Renal cortex interstitium (tissue), 11 donors: ENCODE data around the gene ABCB6. TPM values are rescaled to one million over a fixed set of nuclear protein-coding genes. Genes with fewer than 3 reads are reported as not detected.

Experiments used
- DNase-seq, 11 donors: peaks; one replicate each; pipeline ENCODE4 v3.0.0-alpha.2; 2013; ENCODE audit warnings: low read depth in 9 of 11, low spot score in 4 of 11; ENCODE audit errors: extremely low read depth in 1 of 11
- polyA plus RNA-seq, 3 donors: library from polyadenylated mRNA; unstranded; fragments of 120-200 nt; gene quantifications; one replicate each; pipeline ENCODE4 v1.2.1, GENCODE V29; 2013; ENCODE audit not compliant: insufficient read length in 3 of 3

Gene ABCB6
- polyA plus RNA-seq, 3 donors: 42.1 to 50.2 (median 44.7) TPM

DNA sequence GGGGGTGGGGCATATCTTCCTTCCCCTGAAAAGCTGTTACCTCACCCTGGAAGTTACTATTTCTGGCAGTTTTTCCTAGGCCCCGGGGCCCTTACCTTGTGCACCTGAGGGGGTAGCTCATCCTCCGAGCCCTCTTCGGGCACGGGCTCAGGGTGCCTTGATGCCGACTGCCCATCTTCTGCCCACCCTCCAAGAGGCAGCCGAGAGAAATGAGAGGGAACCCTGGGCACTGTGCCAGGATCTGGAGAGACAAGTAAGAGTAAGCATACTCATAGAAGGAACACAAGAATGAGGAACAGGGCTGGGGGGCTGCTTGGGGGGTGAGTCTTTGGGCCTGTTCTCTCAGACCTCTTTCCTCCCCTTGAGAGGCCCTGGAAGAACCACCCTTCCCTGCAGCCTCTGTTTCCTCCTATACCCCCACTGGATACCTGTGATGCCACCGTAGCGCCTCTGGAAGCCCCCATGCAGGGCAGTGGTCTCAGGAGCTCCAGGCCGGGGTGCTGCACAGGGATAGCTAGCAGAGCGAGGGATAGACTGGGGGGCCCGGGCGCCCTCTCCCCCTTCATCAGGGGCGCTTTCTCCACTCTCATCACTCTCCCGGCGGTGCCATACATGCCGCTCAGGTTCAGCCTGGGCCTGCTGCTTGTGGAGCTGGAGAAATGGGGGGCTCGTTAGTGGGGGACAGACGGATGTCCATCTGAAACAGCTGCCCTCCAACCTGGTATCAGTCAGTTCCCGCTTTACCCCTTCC is 2.1 kb upstream of the ABCB6 start:
- no peak for DNase-seq

DNA sequence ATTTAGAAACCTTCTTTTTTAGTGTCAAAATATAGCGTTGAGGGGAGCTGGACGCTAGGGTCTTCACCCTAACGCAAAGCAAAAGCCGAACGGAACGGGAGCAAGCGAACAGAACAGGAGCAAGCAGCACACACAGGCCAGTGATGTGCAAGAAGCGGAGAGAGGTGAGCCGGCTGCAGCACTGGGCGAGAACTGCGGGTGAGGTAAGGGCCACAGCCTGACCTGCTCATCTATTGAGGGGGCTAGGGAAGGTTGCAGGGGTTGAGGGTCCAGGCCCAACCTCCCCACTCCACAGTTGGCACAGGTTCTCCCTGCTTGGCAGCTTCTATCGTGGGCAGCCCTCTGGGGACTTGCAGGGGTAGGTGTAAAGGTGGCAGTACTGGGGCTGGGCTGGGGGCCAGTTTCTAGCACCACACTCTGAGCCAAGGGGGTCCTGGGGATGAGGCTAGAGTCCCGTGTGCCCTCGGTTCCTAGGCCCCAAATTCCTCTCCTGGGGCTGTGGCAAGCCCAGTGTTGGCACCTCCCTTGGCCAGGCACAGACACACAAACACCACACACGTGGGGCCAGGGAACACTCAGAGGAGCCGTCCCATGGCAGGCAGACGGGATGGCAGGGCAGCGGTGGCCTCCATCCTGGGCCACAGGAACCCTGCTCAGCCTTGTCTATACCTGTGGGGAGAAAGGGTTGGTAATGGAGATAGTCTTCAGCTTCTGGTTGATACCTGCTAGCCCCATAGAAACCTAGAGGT is 1.2 kb upstream of the ABCB6 start:
- DNase-seq: no peak

DNA sequence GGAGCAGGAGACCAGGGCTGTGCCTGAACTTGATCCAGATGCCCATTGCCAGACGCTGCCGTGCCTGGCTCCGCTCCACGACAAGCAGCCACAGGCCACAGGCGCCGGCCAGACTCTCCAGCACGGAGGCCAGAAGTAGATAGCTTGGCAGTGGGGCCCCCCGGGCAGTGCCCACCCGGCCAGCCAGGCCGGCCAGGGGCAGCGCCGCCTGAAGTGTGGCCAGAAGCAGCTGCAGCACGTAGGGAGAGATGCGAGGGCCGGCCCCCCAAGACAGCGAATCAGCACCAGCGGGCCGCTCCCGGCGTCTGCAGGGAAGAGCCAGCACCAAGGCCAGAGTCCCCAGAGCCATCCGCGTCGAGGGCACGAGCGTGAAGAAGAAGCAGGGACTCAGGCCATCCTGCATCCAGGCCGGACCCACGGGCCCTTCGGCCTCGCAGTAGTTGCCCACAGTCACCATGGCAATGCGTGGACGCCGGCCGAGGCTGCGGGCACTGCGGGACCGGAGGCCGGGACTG is 484 bp downstream of the ABCB6 start:
- peak in 2 of 11 donors; percentile 36 to 55 for DNase-seq

DNA sequence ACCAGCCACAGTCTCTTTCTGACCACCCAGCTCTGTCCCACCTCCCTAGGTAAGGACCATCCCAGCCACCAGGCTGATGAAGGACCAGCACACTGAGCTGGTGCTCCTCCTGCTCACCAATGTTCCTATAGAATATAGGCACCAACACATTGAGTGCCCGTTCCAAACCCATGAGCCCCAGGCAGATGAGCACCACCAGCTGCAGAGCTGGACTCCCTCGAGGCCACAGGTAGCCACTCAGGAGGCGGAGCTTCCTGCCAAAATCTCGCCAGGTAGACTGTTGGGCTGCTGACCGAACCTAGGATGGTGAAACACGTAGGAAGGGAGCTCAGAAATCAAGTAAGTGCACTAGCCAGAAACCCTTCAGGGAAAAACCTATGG is 2.2 kb downstream of the ABCB6 start:
- DNase-seq: no peak

DNA sequence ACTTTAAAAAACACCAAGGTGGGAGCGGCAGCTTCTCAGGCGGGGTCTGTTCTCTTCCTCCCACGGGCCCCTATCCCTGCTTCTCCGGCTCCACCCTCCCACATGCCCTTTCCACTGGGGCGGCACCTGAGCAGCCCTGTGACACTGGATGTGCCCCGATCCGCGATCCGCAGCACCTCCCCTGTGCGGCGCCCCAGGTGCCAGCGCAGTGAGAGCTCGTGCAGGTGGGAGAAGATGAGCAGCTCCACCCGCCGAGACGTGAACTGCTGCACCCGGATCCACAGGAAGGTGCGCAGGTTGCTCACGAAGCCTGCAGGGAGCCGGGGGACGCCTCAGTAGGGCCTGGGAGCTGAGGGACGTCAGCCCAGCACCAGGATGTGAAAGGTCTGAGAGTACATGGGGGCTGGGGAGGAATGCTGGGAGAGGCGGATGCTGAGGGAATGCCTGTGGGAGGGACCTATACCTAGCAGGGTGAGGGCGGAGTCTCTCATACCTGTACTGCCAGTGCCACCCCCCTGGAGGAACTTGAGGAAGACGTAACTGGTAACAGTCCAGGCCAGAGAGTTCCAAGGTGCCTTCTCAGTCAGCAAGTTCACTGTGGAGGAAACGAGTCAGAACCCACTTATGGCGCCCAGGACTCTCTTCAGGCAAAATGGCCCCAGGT is 2.8 kb downstream of the ABCB6 start:
- DNase-seq: no peak

DNA sequence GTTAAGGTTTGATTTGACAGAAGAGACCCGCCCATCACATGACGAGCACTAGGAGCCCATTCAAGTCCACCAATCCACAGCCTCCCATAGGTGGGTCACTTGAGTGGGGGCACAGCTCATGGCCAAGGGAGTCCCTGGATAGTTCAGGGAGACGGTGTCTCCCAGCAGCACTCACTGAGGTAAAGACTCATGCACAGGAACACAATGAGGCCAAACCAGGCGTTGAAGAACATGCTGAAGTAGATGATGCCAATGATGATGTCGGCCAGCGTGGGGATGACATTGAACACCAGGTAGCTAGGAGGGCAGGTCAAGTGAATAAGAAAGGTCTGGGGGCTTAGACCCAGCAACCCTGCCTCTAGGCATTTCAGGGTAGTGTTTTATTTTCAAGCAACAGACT is 4.0 kb downstream of the ABCB6 start:
- no peak for DNase-seq

DNA sequence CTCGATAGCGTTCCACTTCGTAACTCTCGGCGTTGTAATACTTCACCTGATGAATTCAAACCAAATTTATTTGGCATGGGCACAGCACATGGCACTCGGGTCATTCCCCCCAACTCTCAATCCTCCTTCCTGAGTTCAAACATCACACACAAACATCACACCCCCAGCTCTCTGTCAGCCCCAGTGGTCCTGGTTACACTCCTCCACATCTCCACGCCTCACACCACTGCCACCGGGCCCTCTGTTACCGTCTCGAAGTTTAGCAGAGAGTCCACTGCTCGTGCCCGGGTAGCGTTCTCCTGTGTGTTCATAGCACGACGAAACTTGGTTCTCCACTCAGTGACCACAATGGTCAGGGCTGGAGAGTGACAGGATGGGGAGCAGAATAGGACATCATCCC is 4.6 kb downstream of the ABCB6 start:
- no peak for DNase-seq

DNA sequence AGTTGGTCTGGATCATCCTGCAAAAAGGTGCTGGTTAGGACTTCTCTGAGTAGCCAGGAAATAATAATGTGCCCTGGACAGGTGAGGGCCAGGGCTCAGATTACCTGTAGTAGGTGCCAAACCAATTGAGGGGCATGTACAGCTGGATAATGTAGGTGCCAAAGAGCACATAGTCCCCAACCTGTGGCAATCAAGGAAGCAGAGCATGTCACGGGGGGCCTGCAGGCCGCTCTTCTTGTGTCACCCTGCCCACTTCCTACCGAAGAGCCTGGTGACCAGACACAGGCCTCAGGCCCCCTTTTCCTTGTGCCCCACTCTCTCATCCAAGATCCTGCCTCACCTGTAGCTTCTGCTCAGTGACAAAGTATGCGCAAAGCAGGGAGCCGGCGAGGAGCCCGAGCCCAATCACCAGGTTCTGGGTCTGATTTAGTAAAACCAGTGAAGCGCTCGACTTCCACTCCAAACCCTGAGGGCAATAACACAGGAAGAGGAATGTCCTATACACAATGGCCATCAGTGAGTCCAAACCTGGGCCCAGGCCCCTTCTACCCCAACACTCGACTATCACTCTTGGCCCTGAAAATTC is 5.2 kb downstream of the ABCB6 start:
- DNase-seq: no peak

DNA sequence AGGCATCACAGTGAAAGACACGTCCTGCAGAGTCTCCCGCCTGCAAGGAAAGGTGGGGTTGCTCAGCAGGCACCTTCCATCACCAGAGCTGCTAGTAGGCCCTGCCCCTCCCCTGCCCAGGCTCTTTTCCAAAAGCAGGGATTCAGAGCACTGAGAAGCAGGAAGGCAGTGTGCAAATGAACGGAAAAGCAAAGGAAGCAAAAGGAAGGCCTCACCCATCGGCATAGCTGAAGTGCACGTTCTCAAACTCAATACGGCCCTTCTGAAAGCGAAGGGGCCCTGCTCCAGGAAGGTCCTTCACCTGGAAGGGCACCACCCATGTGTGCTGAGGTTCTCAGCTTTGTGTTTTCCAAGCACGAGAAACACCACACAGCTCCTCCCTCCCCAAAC is 5.7 kb downstream of the ABCB6 start:
- DNase-seq: no peak

DNA sequence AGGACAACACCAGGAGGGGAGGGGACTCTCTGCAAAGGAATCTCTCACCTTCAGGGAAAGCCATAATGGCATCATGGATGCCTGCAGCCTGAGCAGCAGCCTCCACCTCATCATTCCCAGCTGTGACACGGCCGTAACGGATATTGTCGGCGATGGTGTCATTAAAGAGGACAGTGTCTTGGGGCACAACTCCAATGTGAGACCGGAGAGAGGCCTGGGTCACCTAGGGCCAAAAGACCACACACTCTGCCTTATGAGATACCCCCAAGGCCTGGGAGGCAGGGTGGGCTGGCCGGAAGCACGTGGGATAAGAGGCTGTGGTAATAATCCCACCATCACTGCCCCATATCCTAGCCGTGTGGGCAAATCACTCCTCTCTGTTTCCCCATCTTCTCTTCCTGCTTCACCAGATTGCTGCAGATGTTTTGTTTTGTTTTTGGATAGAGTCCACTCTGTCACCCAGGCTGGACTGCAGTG is 7.8 kb downstream of the ABCB6 start:
- no peak for DNase-seq

DNA sequence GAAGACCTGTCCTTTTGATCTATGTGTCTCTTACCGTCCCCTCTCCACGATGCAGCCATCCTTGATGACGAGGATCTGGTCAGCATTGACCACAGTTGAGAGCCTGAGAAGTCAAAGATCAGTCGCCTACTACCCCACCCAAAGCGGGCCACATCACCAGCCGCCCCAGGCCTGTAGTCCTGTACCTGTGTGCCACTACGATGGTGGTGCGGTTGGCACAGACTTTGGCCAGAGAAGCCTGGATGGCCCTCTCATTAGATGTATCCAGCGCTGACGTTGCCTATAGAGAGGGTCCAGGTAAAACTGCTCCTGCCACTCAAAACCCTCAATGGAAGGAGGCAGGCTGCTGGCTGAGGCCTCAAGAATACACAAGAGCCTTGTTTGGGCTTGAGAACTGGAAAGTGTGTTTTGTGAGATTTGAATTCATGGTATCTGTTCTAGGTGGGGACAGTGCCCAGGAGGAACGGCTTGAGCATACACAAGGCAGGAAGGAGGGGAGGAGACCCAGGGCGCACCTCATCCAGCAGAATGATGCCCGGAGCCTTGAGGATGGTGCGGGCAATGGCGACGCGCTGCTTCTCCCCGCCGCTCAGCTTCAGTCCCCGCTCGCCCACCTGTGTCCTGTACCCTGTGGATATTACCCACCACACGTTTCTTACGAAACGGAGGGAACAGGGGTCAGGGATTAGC is 8.4 kb downstream of the ABCB6 start:
- no peak for DNase-seq

DNA sequence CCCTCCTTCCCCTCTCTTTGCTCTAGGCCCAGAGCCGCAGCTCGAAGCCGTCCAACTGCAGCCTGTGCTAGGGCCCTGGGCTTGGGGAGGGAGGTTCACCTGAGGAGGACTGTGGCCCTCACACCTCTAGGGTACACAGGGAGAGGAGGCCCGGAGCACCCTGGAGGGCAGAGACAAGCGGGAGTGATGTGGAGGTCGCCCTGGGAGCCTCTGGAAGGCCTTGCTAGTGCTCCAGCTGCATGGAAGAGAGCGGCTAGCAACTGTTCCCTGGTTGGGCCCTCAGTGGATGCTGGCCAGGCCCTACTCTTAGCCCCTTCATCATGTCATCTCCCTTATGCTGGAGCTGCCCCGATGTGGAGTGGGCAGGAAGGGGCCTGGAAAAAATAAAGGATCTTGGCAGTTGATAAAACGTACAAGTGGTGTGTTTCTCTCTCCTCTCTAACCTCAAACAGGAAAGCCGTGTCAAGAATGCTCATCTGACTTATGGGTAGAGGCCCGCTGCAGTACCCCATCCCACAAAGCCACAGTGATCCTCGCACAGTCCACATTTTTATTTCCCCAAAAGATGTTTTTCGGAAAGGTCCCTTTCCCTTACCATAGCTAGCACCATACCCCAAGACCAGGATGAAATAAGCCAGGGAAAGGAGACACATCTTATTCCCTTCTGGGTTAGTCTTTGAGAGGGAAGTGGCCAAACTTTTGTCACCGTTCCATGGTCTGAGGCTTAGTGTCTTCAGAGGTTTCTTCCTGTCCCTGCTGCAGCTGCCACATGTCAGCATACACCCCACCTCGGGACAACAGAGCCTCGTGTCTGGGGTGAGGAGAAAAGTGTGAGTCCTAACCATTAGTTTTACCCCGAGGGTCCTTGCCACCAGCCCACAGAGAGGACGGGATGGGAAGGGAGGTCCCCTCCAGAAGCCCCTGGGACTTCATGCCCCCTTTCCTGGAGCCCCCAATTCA is 9.2 kb downstream of the ABCB6 start:
- DNase-seq: no peak

DNA sequence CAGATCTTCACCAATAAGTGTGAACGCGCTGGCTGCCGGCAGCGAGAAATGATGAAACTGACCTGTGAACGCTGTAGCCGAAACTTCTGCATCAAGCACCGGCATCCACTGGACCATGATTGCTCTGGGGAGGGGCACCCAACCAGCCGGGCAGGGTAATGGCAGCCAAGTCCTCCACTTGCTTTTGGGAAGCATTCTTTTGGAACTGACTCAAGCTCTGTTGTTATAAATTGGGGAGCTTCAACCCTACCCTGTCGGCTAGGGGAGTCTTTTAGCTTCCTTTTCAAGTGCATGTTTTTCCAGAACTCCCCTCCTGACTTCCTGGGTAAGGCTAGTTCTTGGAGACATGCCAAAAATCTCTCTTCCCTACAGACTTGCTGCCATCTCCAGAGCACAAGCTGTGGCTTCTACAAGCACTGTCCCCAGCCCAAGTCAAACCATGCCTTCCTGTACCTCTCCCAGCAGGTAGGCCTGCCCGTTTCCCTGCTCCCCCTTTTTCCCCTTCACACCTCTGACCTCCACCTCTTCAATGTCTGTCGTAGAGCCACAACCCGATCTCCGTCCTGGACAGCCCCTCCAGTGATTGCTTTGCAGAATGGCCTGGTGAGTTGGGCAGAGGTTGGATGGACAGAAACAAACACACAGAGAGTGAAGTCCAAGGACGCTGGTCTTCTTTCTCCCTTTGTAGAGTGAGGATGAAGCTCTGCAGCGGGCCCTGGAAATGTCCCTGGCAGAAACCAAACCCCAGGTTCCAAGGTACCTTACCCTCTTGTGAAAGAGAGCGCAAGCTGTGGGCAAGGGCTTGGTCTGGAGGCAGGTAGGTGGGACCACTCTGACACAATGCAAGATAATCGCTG is 10.6 kb downstream of the ABCB6 start:
- DNase-seq: no peak

DNA sequence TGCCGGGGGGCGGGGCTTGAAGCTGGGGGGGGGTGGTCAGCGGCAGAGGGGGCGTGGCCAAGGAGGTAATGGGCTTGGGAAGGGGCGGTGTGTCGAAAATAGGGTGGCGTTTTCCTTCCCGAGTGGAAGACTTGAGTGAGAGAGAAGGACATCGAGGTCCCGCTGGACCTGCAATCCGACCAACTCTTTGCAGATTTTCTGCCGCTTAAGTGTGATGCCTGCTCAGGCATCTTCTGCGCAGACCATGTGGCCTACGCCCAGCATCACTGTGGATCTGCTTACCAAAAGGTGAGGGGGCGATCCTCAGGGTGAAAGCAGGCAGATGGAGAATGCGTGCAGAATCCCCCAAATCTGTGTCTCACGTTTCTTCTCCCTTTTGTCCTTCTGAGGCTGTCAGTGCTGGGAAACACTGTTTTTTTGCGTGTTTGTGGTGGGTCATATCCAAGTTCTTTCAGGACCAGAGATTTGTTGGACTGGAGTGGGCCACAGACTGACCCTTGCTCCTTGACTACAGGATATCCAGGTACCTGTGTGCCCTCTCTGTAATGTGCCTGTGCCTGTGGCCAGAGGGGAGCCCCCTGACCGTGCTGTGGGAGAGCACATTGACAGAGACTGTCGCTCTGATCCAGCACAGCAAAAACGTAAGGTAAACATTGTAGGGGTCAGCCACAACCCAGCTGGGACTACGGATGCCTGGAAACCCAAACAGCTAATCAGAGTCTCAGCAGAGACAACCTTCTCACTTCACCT is 11.4 kb downstream of the ABCB6 start:
- no peak for DNase-seq

DNA sequence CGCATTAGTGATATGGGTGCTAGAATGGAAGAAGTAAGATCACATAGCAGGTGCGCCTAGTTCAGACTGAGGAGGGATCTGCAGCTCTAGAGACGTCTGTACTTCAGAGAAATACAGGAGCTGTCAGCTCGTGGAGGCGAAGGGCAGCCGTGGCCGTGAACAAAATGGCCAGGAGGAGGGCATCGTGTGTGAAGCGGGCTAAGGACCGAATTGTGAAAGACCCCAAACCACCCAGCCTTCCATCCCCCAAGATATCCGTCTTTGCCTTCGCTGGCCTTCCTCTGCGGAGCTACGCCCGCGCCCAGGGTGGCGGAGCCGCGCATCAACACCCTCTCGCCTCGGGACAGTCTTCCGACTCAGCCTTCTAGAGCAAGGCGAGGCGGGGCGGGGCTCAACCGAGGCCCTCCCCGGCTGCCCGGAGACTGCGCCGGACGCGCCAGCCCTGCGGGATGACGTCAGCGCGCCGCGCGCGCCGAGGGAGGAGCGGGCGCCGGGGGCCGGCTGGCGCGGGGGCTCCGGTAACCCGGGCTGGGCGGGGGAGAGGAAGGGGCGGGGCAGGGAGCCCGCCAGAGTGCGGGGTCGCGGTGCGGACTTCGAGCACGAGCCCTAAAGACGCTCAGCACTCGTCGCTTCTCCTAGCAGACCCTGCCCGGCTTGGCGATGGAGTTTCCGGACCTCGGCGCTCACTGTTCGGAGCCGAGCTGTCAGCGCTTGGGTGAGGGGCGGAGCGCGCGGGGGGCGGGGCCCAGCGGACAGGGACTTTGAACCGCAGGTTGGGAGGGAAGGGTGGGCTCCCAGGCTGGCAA is 12.2 kb downstream of the ABCB6 start, which contains the start of gene ZFAND2B:
Gene ZFAND2B (plus strand): TSS at position 455 of the 806 bp plus-strand sequence. CDS start 206 bp downstream, at position 661.
- DNase-seq: peak; percentile 86 to 95 (median 93)
